ENCODE data around the gene ZNF518A.

ZNF518A gene

GRCh38 chr10:96097865-96098264 lies 32.2 kb upstream of the ZNF518A start:
- Histone ChIP-seq H4K20me1 (ENCODE audit: insufficient read depth, low read length) (no peaks in the 10 kb centered on the region), H3K27ac (ENCODE audit: low read length) (no peak overlapping the region), H3K36me3 (ENCODE audit: insufficient read depth, low read length) (no peaks in the 10 kb centered on the region), H3K4me2 (ENCODE audit: insufficient read depth, low read length) (no peak overlapping the region), H3K9me3 (ENCODE audit: insufficient read depth, low read length, severe bottlenecking) (no peaks in the 10 kb centered on the region), H3K27me3 (ENCODE audit: insufficient read depth, low read length, poor library complexity) (peaks cover 9% of the 10 kb centered on the region), H2AFZ (ENCODE audit: low read depth, low read length) (no peak overlapping the region), H3K79me2 (ENCODE audit: insufficient read depth, low read length) (no peaks in the 10 kb centered on the region), H3K4me1 (ENCODE audit: insufficient read depth, low read length) (no peaks in the 10 kb centered on the region), H3K9ac (ENCODE audit: low read depth, low read length) (no peak overlapping the region), H3K4me3 (ENCODE audit: low read depth in 1 of 2, low read length in 2 of 2) (no peak overlapping the region)
- ATAC-seq (ENCODE audit: insufficient read depth, low read depth): peak; percentile 63; the same call in 2 of the 3 replicates
- DNase-seq: no peak
- TF ChIP-seq EZH2 (IDR thresholded peaks at IDR 0.05; ENCODE audit: borderline replicate concordance, low read depth, low read length, severe bottlenecking) (no peak), CTCF (IDR thresholded peaks at IDR 0.05; ENCODE audit: borderline replicate concordance, extremely low read depth, low read length, poor library complexity, severe bottlenecking) (no peak)

GRCh38 chr10:96107623-96108038 lies 22.5 kb upstream of the ZNF518A start:
- H3K4me3 ChIP-seq (ENCODE audit: low read depth in 1 of 2, low read length in 2 of 2): no peak overlapping the region
- no peak overlapping the region for H3K9ac ChIP-seq (ENCODE audit: low read depth, low read length)
- ATAC-seq (ENCODE audit: insufficient read depth, low read depth): no peak
- TF ChIP-seq EZH2 (IDR thresholded peaks at IDR 0.05; ENCODE audit: borderline replicate concordance, low read depth, low read length, severe bottlenecking): no peak
- no peak for TF ChIP-seq CTCF (IDR thresholded peaks at IDR 0.05; ENCODE audit: borderline replicate concordance, extremely low read depth, low read length, poor library complexity, severe bottlenecking)
- no peaks in the 10 kb centered on the region for H3K9me3 ChIP-seq (ENCODE audit: insufficient read depth, low read length, severe bottlenecking)
- no peak overlapping the region for H3K27ac ChIP-seq (ENCODE audit: low read length)
- no peaks in the 10 kb centered on the region for H3K36me3 ChIP-seq (ENCODE audit: insufficient read depth, low read length)
- H4K20me1 ChIP-seq (ENCODE audit: insufficient read depth, low read length): no peaks in the 10 kb centered on the region
- H3K4me2 ChIP-seq (ENCODE audit: insufficient read depth, low read length): no peak overlapping the region
- peaks cover 9% of the 10 kb centered on the region for H3K27me3 ChIP-seq (ENCODE audit: insufficient read depth, low read length, poor library complexity)
- H2AFZ ChIP-seq (ENCODE audit: low read depth, low read length): no peak overlapping the region
- no peak for DNase-seq
- H3K4me1 ChIP-seq (ENCODE audit: insufficient read depth, low read length): no peaks in the 10 kb centered on the region
- no peaks in the 10 kb centered on the region for H3K79me2 ChIP-seq (ENCODE audit: insufficient read depth, low read length)

GRCh38 chr10:96112531-96112930 lies 17.6 kb upstream of the ZNF518A start:
- TF ChIP-seq EZH2 (IDR thresholded peaks at IDR 0.05; ENCODE audit: borderline replicate concordance, low read depth, low read length, severe bottlenecking): no peak
- no peak for TF ChIP-seq CTCF (IDR thresholded peaks at IDR 0.05; ENCODE audit: borderline replicate concordance, extremely low read depth, low read length, poor library complexity, severe bottlenecking)
- H3K27ac ChIP-seq (ENCODE audit: low read length): no peak overlapping the region
- no peaks in the 10 kb centered on the region for H4K20me1 ChIP-seq (ENCODE audit: insufficient read depth, low read length)
- DNase-seq (no peak), ATAC-seq (ENCODE audit: insufficient read depth, low read depth) (no peak)
- H3K4me2 ChIP-seq (ENCODE audit: insufficient read depth, low read length): no peak overlapping the region
- H3K4me3 ChIP-seq (ENCODE audit: low read depth in 1 of 2, low read length in 2 of 2): no peak overlapping the region
- no peaks in the 10 kb centered on the region for H3K79me2 ChIP-seq (ENCODE audit: insufficient read depth, low read length)
- H3K4me1 ChIP-seq (ENCODE audit: insufficient read depth, low read length): no peaks in the 10 kb centered on the region
- H3K27me3 ChIP-seq (ENCODE audit: insufficient read depth, low read length, poor library complexity): peaks cover 21% of the 10 kb centered on the region
- no peak overlapping the region for H2AFZ ChIP-seq (ENCODE audit: low read depth, low read length)
- H3K9me3 ChIP-seq (ENCODE audit: insufficient read depth, low read length, severe bottlenecking): no peaks in the 10 kb centered on the region
- H3K9ac ChIP-seq (ENCODE audit: low read depth, low read length): no peak overlapping the region
- H3K36me3 ChIP-seq (ENCODE audit: insufficient read depth, low read length): no peaks in the 10 kb centered on the region

Data from DND-41 (cell line).